K562 (cell line): ENCODE results near the gene HLCS.

Experiments
- CBFB ChIP-seq: sonication (generic); formaldehyde crosslinking; IDR thresholded peaks from 2 replicates; pipeline ENCODE4 v1.4.0; 2020; ENCODE audit warnings: mild to moderate bottlenecking, missing genetic modification reagents
- LARP7 ChIP-seq: fragments of 450-650 bp; IDR thresholded peaks from 2 replicates; pipeline ENCODE4 v1.6.1; 2016
- MAZ ChIP-seq, 2 experiments: fragments of 450-650 bp in 1 of 2; sonication (generic) in 1 of 2; formaldehyde crosslinking; IDR thresholded peaks in 1 of 2; conservative IDR thresholded peaks in 1 of 2; 2 replicates each; pipeline versions ENCODE4 v1.4.0 to v1.5.0; 2020; ENCODE audit warnings: mild to moderate bottlenecking in 1 of 2, missing genetic modification reagents in 1 of 2
- TF ChIP-seq, protein P1 (sequence below): sonication (generic); formaldehyde crosslinking; IDR thresholded peaks from 2 replicates; pipeline ENCODE4 v1.8.1; 2023; ENCODE audit warnings: mild to moderate bottlenecking, missing genetic modification reagents, moderate library complexity

DNA sequence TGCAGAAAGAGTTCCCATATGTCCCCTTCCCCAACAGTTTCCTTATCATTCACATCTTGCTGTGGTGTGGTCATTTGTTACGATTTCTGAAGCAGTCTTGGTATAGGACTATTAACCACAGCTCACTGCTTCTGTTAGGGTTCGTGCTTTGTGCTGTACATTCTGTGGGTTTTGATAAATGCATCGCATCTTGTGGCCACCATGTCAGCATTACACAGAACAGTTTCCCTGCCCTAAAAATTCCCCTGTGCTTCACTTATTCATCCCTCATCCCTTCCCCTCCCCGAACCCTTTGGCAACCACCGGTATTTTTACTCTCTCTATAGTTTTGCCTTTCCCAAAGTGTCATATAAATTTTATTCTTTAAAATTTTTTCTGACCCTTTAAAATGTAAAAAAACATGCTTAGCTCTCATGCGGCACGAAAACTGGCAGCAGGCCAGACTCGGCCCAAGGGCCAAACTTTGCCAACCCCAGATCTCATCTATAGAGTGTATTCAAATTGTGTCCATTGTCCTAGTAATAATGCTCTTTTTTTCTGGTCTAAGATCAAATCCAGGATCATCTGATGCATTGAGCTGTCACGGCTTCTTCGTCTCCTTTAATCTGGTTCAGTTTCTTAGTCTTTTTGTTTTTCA is 189.4 kb downstream of the HLCS start:
- TF ChIP-seq CBFB (CRISPR knock-in tag), result no peak
- TF ChIP-seq, protein P1, sequence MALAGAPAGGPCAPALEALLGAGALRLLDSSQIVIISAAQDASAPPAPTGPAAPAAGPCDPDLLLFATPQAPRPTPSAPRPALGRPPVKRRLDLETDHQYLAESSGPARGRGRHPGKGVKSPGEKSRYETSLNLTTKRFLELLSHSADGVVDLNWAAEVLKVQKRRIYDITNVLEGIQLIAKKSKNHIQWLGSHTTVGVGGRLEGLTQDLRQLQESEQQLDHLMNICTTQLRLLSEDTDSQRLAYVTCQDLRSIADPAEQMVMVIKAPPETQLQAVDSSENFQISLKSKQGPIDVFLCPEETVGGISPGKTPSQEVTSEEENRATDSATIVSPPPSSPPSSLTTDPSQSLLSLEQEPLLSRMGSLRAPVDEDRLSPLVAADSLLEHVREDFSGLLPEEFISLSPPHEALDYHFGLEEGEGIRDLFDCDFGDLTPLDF (CRISPR knock-in tag), result no peak
- TF ChIP-seq LARP7, result no peak
- no peak for TF ChIP-seq MAZ (CRISPR knock-in tag; conservative IDR thresholded peaks at IDR 0.05 in 1 of 2, IDR thresholded peaks at IDR 0.05 in 1 of 2)
